HepG2 (cell line): Measurements from ENCODE around the gene TEAD4. TPM values are rescaled to one million over a fixed set of nuclear protein-coding genes. Genes with fewer than 3 reads are reported as not detected.

Experiments used
- CC2D1A ChIP-seq: sonication (generic); formaldehyde crosslinking; IDR thresholded peaks from 2 replicates; pipeline ENCODE4 v1.8.1; 2023; ENCODE audit warnings: mild to moderate bottlenecking, missing genetic modification reagents
- EHMT2 ChIP-seq: fragments of 200-600 bp; sonication (generic); IDR thresholded peaks from 2 replicates; pipeline ENCODE4 v1.7.0; 2017; ENCODE audit warnings: antibody characterized with exemption, low read depth, low read length, borderline replicate concordance
- FOXJ3 ChIP-seq: sonication (generic); formaldehyde crosslinking; IDR thresholded peaks from 2 replicates; pipeline ENCODE4 v1.4.0; 2020; ENCODE audit warnings: missing genetic modification reagents, mild to moderate bottlenecking, borderline replicate concordance
- HNRNPLL ChIP-seq: fragments of 200-400 bp; formaldehyde crosslinking; IDR thresholded peaks from 2 replicates; pipeline ENCODE4 v1.6.1; 2017; ENCODE audit warnings: mild to moderate bottlenecking, low read depth, low read length; ENCODE audit not compliant: poor library complexity, severe bottlenecking
- IKZF4 ChIP-seq: sonication (generic); formaldehyde crosslinking; IDR thresholded peaks from 2 replicates; pipeline ENCODE4 v1.5.1; 2020; ENCODE audit warnings: borderline replicate concordance, mild to moderate bottlenecking, low read depth, missing genetic modification reagents; ENCODE audit errors: not compliant biosample characterization
- KDM1A ChIP-seq: IDR thresholded peaks from 2 replicates; pipeline ENCODE4 v1.6.1; 2016; ENCODE audit warnings: missing compliant biosample characterization
- MED8 ChIP-seq: sonication (generic); formaldehyde crosslinking; IDR thresholded peaks from 2 replicates; pipeline ENCODE4 v1.8.1; 2023; ENCODE audit warnings: mild to moderate bottlenecking, missing genetic modification reagents; ENCODE audit not compliant: insufficient replicate concordance
- RXRA ChIP-seq: sonication (generic); formaldehyde crosslinking; IDR thresholded peaks from 2 replicates; pipeline ENCODE4 v1.5.1; 2020; ENCODE audit warnings: missing genetic modification reagents
- TRIM24 ChIP-seq: sonication (generic); formaldehyde crosslinking; IDR thresholded peaks from 2 replicates; pipeline ENCODE4 v1.8.0; 2022; ENCODE audit warnings: mild to moderate bottlenecking, missing genetic modification reagents
- ZIK1 ChIP-seq: sonication (generic); formaldehyde crosslinking; IDR thresholded peaks from 2 replicates; pipeline ENCODE4 v1.5.0; 2020; ENCODE audit warnings: mild to moderate bottlenecking, low read depth, missing genetic modification reagents, borderline replicate concordance
- ZNF292 ChIP-seq: sonication (generic); formaldehyde crosslinking; IDR thresholded peaks from 2 replicates; pipeline ENCODE4 v1.8.1; 2022; ENCODE audit warnings: mild to moderate bottlenecking, low read depth, missing genetic modification reagents, borderline replicate concordance
- polyA plus RNA-seq, 8 experiments: library from polyadenylated mRNA; depleted of rRNA in 3 of 8; stranded (reverse) in 7 of 8; unstranded in 1 of 8; fragments of >200 nt; fragmentation: Illumina TruSeq in 4 of 8; extraction: Trizol in 4 of 8; gene quantifications; 2 replicates each; pipeline versions ENCODE4 v1.2.1 to v1.2.3, GENCODE V29; 2011 to 2016; ENCODE audit warnings: low read depth in 4 of 8, missing spikeins in 1 of 8, mixed read lengths in 1 of 8; ENCODE audit not compliant: insufficient read depth in 1 of 8
- total RNA-seq, 5 experiments: library from RNA; depleted of rRNA; stranded (reverse); fragments of >200 nt; fragmentation: Illumina TruSeq; extraction: Trizol; gene quantifications; 2 replicates each; pipeline ENCODE4 v1.2.3, GENCODE V29; 2016; ENCODE audit warnings: low read depth in 1 of 5
- TF ChIP-seq, protein P1 (sequence below): sonication (generic); formaldehyde crosslinking; IDR thresholded peaks from 2 replicates; pipeline ENCODE4 v1.4.0; 2020; ENCODE audit warnings: missing genetic modification reagents, mild to moderate bottlenecking, borderline replicate concordance
- TF ChIP-seq, protein P2 (sequence below): sonication (generic); formaldehyde crosslinking; IDR thresholded peaks from 2 replicates; pipeline ENCODE4 v1.5.0; 2020; ENCODE audit warnings: mild to moderate bottlenecking, missing genetic modification reagents, borderline replicate concordance
- TF ChIP-seq, protein P3 (sequence below): sonication (generic); formaldehyde crosslinking; IDR thresholded peaks from 2 replicates; pipeline ENCODE4 v1.4.0; 2020; ENCODE audit warnings: mild to moderate bottlenecking, missing genetic modification reagents

TEAD4 gene
- total and polyA plus RNA-seq, 2 of the 13 experiments (the other 11 are each of a cell fraction or from before 2014, with no cell fraction given): 45.0 to 69.4 TPM

DNA sequence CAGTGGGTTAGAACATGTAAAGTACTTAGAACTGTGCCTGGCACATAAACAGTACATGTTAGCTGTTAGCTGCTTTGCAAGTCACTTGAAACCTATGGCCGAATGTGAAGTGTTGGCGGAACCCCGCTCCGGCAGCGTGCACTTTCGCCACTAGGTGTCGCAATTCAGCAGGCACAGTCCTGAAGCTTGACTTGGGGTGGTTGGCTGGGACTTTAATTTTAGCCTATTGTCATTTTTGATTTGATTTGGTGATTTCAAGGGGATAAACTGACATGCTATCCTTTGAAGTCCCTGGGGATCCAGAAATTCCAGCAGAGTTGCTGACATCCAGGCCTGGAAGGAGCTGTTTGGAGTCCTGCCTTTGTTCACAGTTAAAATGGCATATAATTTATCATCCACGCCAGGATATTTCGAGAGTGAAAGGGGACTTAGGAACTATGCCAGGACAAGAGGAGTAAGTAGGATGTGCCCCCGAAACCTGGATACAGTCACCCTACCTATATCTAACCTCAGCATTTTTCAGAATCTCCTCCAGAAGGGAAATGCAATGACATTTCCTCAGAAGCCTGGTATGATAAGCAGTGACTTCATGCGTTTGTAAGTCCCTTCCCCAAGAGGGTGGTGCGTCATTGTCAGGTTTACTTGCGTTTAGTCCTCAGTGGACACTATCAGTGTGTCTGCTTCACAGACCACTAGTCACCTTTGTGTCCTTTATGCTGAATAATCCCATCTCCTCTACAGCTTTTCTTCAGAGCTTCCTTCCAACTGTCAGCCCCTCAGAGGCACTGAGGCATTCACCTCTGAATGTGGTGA, 114.4 kb downstream of the TEAD4 start (continued):
- no peak for TF ChIP-seq ZNF292
- no peak for TF ChIP-seq KDM1A (CRISPR knock-in tag)
- TF ChIP-seq IKZF4 (CRISPR knock-in tag): no peak
- TF ChIP-seq MED8 (CRISPR knock-in tag): no peak
- TF ChIP-seq FOXJ3 (CRISPR knock-in tag): no peak
- TF ChIP-seq, protein P1, sequence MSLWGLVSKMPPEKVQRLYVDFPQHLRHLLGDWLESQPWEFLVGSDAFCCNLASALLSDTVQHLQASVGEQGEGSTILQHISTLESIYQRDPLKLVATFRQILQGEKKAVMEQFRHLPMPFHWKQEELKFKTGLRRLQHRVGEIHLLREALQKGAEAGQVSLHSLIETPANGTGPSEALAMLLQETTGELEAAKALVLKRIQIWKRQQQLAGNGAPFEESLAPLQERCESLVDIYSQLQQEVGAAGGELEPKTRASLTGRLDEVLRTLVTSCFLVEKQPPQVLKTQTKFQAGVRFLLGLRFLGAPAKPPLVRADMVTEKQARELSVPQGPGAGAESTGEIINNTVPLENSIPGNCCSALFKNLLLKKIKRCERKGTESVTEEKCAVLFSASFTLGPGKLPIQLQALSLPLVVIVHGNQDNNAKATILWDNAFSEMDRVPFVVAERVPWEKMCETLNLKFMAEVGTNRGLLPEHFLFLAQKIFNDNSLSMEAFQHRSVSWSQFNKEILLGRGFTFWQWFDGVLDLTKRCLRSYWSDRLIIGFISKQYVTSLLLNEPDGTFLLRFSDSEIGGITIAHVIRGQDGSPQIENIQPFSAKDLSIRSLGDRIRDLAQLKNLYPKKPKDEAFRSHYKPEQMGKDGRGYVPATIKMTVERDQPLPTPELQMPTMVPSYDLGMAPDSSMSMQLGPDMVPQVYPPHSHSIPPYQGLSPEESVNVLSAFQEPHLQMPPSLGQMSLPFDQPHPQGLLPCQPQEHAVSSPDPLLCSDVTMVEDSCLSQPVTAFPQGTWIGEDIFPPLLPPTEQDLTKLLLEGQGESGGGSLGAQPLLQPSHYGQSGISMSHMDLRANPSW (CRISPR knock-in tag): no peak
- TF ChIP-seq, protein P2, sequence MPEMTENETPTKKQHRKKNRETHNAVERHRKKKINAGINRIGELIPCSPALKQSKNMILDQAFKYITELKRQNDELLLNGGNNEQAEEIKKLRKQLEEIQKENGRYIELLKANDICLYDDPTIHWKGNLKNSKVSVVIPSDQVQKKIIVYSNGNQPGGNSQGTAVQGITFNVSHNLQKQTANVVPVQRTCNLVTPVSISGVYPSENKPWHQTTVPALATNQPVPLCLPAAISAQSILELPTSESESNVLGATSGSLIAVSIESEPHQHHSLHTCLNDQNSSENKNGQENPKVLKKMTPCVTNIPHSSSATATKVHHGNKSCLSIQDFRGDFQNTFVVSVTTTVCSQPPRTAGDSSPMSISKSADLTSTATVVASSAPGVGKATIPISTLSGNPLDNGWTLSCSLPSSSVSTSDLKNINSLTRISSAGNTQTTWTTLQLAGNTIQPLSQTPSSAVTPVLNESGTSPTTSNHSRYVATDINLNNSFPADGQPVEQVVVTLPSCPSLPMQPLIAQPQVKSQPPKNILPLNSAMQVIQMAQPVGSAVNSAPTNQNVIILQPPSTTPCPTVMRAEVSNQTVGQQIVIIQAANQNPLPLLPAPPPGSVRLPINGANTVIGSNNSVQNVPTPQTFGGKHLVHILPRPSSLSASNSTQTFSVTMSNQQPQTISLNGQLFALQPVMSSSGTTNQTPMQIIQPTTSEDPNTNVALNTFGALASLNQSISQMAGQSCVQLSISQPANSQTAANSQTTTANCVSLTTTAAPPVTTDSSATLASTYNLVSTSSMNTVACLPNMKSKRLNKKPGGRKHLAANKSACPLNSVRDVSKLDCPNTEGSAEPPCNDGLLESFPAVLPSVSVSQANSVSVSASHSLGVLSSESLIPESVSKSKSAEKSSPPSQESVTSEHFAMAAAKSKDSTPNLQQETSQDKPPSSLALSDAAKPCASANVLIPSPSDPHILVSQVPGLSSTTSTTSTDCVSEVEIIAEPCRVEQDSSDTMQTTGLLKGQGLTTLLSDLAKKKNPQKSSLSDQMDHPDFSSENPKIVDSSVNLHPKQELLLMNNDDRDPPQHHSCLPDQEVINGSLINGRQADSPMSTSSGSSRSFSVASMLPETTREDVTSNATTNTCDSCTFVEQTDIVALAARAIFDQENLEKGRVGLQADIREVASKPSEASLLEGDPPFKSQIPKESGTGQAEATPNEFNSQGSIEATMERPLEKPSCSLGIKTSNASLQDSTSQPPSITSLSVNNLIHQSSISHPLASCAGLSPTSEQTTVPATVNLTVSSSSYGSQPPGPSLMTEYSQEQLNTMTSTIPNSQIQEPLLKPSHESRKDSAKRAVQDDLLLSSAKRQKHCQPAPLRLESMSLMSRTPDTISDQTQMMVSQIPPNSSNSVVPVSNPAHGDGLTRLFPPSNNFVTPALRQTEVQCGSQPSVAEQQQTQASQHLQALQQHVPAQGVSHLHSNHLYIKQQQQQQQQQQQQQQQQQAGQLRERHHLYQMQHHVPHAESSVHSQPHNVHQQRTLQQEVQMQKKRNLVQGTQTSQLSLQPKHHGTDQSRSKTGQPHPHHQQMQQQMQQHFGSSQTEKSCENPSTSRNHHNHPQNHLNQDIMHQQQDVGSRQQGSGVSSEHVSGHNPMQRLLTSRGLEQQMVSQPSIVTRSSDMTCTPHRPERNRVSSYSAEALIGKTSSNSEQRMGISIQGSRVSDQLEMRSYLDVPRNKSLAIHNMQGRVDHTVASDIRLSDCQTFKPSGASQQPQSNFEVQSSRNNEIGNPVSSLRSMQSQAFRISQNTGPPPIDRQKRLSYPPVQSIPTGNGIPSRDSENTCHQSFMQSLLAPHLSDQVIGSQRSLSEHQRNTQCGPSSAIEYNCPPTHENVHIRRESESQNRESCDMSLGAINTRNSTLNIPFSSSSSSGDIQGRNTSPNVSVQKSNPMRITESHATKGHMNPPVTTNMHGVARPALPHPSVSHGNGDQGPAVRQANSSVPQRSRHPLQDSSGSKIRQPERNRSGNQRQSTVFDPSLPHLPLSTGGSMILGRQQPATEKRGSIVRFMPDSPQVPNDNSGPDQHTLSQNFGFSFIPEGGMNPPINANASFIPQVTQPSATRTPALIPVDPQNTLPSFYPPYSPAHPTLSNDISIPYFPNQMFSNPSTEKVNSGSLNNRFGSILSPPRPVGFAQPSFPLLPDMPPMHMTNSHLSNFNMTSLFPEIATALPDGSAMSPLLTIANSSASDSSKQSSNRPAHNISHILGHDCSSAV (CRISPR knock-in tag): no peak
- no peak for TF ChIP-seq ZIK1 (CRISPR knock-in tag)
- no peak for TF ChIP-seq RXRA
- TF ChIP-seq, protein P3, sequence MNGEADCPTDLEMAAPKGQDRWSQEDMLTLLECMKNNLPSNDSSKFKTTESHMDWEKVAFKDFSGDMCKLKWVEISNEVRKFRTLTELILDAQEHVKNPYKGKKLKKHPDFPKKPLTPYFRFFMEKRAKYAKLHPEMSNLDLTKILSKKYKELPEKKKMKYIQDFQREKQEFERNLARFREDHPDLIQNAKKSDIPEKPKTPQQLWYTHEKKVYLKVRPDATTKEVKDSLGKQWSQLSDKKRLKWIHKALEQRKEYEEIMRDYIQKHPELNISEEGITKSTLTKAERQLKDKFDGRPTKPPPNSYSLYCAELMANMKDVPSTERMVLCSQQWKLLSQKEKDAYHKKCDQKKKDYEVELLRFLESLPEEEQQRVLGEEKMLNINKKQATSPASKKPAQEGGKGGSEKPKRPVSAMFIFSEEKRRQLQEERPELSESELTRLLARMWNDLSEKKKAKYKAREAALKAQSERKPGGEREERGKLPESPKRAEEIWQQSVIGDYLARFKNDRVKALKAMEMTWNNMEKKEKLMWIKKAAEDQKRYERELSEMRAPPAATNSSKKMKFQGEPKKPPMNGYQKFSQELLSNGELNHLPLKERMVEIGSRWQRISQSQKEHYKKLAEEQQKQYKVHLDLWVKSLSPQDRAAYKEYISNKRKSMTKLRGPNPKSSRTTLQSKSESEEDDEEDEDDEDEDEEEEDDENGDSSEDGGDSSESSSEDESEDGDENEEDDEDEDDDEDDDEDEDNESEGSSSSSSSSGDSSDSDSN (CRISPR knock-in tag): no peak
- no peak for TF ChIP-seq CC2D1A (CRISPR knock-in tag)
- no peak for TF ChIP-seq EHMT2
- TF ChIP-seq TRIM24: no peak
- no peak for TF ChIP-seq HNRNPLL
